ENCODE data around the gene TRIM68.

Gene TRIM68

DNA sequence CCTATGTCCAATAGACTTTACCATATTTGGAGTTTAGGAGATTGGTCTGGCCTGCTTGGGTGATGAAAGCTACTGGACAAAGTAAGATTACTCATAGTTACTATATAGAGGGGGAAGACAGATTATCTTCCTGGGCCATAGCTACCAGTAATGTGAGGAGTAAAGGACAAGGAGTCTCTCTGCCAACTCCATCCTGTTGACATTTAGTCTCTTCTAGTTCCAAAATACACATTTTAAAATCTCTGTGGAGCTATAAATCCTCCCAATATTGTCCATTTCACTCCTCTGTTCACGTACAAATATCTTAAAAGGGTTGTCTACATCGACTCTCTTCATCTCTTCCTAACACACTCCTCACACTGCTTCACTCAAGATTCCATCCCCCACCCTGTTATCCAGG is 28.1 kb upstream of the TRIM68 start:
- H3K36me3 ChIP-seq (replicated peaks) = no peaks in the 10 kb centered on the region
- no peak overlapping the region for H3K4me3 ChIP-seq
- H3K27me3 ChIP-seq (ENCODE audit: low read depth) = peaks cover 3% of the 10 kb centered on the region
- no peaks in the 10 kb centered on the region for H3K4me1 ChIP-seq
- H3K9me3 ChIP-seq = no peaks in the 10 kb centered on the region
- no peak for DNase-seq (ENCODE audit: low spot score in 2 of 2)
- in situ Hi-C loops (cut with MboI; ENCODE audit: low sequenced_read_pairs) = loop anchor here (10.0 to 25.0 kb wide), 4 partner anchors 189 to 1176 kb away; partner anchors contain the start of genes OR51F2, OR51M1 and OR52N2

DNA sequence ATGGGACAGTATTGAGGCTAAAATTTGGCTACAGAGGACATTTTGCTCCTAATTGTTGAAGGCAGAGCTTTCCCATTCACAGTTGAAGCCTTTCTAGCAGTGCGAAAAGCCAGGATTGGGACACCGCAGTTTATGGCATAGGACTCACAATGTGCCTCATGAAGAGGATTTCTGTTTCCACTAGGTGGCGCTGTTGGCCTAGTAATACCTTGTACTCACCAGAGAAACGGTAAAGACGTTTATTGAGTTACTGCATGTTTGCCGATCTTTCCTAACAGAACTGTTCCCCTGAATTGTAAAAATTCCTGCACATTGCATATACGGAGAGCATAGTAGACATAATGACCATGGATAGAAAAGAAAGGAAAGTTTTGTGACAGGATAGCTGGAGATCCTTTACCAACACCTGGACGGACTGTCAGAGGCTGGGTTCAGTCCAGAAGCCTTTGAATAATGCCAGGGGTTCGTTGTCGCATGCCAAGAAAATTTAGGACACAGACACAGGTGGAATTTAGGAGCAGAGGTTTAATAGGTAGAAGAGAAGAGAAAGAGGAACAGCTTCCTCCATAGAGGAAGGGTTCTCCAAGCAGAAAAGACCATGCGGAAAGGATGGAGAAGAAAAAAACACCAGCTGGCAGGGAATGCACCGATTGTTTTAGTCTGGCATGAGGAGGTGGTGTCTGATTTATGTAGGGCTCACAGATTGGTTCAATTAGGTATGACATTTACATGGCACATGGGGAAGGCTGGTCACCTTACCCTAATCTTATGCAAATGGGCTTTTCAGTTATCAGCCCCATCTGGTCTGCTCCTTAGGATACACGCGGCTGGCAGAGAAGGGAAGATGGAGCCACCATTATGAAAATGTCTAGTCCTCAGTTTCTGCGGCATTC is 18.4 kb upstream of the TRIM68 start:
- Histone ChIP-seq H3K36me3 (replicated peaks) (no peaks in the 10 kb centered on the region), H3K9me3 (peaks cover 3% of the 10 kb centered on the region; the same call in 1 of the 2 replicates), H3K4me1 (peaks cover 5% of the 10 kb centered on the region; the same call in 1 of the 2 replicates), H3K27me3 (ENCODE audit: low read depth) (no peaks in the 10 kb centered on the region), H3K4me3 (no peak overlapping the region)
- in situ Hi-C loops (cut with MboI; ENCODE audit: low sequenced_read_pairs) = loop anchor here (25.0 kb wide), 2 partner anchors 761 to 1186 kb away; partner anchors contain the start of genes OR51M1 and OR52N2
- DNase-seq (ENCODE audit: low spot score in 2 of 2) = peak; percentile 65 to 89

DNA sequence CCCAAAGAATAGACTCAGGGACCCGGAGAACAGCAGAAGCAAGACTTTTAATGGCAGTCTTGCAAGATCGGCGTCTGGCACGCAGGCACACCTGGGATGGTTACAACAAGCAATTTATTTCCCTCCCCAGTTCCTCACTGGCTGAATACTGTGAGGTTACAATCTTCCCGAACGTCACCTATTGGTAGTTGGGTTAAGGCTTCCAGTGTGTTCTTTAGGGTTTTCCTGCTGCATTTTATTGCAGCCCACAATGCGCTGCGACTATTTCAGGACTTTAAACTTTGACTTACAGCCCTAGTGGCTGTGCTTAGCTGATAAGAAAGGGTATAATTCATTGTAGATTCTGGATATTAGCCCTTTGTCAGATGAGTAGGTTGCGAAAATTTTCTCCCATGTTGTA is 11.5 kb upstream of the TRIM68 start:
- Histone ChIP-seq H3K4me3 (no peak overlapping the region), H3K36me3 (replicated peaks) (no peaks in the 10 kb centered on the region), H3K9me3 (no peaks in the 10 kb centered on the region), H3K4me1 (no peaks in the 10 kb centered on the region), H3K27me3 (ENCODE audit: low read depth) (no peaks in the 10 kb centered on the region)
- no peak for DNase-seq (ENCODE audit: low spot score in 2 of 2)
- in situ Hi-C loops (cut with MboI; ENCODE audit: low sequenced_read_pairs) = no loop called here

DNA sequence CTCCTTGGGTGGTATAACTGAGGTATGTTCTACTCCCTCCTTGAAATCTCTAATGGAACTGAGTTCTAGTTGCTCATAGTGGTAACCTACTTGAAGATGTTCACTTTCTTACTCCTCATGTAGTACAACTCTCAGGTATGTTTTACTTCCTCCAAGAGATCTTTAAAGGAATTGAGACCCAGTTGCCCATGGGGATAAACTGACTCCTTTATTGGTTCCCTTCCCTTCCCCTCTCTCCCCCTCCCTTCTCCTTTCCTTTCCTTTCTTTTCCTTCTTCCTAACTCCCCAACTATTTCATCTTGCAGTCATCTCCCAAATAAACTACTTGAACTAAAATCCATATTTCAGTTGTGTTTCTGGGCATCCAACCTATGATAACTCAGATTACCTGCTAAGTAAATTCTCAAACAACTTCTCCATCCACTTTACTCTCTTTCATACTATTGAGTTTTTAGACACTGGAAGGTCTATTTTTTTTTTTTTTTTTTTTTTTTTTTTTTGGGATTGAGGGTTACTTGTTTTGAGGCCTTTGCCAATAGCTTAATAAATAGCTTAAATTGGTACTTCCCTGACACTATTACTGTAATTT is 7.9 kb upstream of the TRIM68 start:
- in situ Hi-C loops (cut with MboI; ENCODE audit: low sequenced_read_pairs) = no loop called here
- Histone ChIP-seq H3K4me1 (no peaks in the 10 kb centered on the region), H3K4me3 (no peak overlapping the region), H3K9me3 (no peaks in the 10 kb centered on the region), H3K27me3 (ENCODE audit: low read depth) (no peaks in the 10 kb centered on the region; the same call in 1 of the 2 replicates), H3K36me3 (replicated peaks) (no peaks in the 10 kb centered on the region)
- DNase-seq (ENCODE audit: low spot score in 2 of 2) = no peak

DNA sequence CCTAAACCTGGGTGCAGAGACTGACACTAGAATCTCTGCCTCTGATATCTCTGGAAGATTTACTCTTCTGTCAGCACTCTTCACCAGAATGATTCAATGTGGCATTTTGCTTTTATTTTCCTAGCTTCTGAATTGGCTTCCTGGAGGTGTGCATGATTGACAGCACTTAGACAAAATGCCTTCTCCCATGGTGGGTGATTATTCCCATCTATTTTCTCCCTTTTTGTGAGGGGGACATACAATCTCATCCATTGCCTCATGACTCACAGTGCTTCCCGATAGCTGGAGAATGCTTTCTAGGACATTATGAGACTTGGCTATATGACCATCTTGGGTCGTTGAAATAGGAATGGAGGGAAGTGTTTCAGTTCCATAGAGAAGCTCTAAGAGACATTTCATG is 4.0 kb upstream of the TRIM68 start:
- H3K4me1 ChIP-seq = peaks cover 5% of the 10 kb centered on the region
- H3K9me3 ChIP-seq = 0 out of 2 replicates have a peak, but pooled peaks cover 3% of the 10 kb centered on the region
- no peak for DNase-seq (ENCODE audit: low spot score in 2 of 2)
- H3K36me3 ChIP-seq (replicated peaks) = no peaks in the 10 kb centered on the region
- in situ Hi-C loops (cut with MboI; ENCODE audit: low sequenced_read_pairs) = no loop called here
- H3K4me3 ChIP-seq = no peak overlapping the region
- no peaks in the 10 kb centered on the region; the same call in 1 of the 2 replicates for H3K27me3 ChIP-seq (ENCODE audit: low read depth)

DNA sequence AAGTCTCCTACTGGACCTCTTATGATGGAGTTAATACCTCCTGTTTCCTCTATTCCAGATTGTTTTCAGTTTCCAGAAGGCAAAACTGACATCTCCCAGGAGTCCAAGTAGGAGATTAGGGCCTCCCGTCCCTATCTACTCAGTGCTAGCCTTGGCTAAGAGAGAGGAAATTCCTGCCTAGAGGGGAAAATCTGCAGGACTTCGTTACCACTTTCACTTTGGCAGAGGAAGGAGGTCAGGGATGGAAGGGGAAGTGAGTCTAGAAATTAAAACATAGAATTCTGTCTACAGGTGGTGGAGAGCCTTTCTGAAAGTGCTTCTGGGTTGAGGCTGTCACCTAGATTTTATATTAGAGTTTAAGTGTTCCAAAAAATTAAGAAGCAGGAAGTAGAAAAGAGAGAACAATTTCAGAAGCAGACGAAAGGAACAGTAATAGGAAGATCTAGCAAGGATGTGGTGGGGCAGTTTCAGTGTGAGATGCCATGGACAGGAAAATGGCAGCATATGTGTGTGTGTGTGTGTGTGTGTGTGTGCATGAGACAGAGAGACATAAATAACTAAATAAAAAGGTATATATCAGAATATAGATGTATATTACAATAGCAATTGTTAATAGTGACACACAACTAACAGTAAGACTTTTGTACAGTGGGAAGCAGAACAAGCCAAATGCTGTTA is 2.4 kb upstream of the TRIM68 start:
- no peak for DNase-seq (ENCODE audit: low spot score in 2 of 2)
- Histone ChIP-seq H3K36me3 (replicated peaks) (no peaks in the 10 kb centered on the region), H3K4me3 (no peak overlapping the region), H3K4me1 (peaks cover 7% of the 10 kb centered on the region), H3K27me3 (ENCODE audit: low read depth) (no peaks in the 10 kb centered on the region; the same call in 1 of the 2 replicates), H3K9me3 (0 out of 2 replicates have a peak, but pooled peaks cover 3% of the 10 kb centered on the region)
- in situ Hi-C loops (cut with MboI; ENCODE audit: low sequenced_read_pairs) = no loop called here

DNA sequence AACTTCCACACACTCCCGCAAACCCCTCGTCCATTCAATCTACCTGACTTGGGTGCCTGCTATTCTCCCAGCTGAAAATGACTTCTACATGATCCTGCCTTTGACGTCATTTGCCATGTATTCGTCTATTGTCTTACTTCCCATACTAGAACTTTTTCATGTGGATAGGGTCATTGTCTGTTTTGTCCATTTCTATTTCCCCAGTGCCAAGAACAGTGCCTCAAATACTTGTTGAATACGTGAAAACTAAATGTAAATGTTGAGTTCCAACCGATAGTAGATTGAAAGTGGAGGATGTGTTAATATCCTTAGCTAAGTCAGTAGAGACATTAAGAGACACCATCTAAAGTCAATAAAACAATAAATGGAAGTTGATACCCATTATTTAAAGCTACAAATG is 935 bp downstream of the TRIM68 start:
- no peaks in the 10 kb centered on the region; the same call in 1 of the 2 replicates for H3K27me3 ChIP-seq (ENCODE audit: low read depth)
- in situ Hi-C loops (cut with MboI; ENCODE audit: low sequenced_read_pairs) = no loop called here
- H3K36me3 ChIP-seq (replicated peaks) = no peaks in the 10 kb centered on the region; the same call in 1 of the 2 replicates
- H3K4me1 ChIP-seq = peaks cover 7% of the 10 kb centered on the region
- H3K4me3 ChIP-seq = peak overlapping the region; percentile 59
- no peak for DNase-seq (ENCODE audit: low spot score in 2 of 2)
- H3K9me3 ChIP-seq = 0 out of 2 replicates have a peak, but pooled peaks cover 3% of the 10 kb centered on the region

DNA sequence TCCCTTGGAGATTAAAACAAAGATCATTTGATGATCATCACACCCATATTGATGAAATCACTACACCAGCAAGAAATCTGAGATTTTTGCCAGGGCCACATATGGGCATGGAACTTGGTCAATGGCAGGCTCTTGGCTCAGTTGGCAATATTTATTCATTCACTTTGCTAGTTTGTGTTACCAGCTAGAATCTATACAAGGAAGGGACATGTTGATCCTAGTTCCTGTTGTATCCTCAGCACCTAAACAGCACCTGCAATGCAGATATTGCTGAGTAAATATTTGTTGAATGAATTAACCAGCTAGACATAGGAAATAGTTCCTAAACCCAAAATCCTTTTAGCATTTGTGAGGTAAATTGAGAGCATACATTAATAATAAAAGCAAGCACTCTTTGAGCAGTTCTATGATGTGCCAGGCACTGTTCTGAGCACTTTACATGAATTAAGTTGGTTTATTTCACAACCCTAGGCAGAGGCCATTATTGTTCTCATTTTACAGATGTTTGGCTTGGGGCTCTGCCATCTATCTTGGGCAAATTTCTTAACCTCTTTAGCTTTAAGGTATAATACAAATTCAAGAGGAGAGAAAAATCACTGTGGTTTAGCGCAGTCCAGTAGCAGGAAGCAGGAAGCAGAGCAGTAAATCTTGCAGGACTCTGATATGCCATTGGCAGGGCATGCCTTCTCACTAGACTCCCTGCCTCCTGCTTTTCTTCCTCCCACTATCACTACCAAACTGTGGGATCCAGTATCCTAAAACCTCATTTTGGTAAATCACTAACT is 1.6 kb downstream of the TRIM68 start:
- Histone ChIP-seq H3K4me1 (peaks cover 7% of the 10 kb centered on the region), H3K9me3 (0 out of 2 replicates have a peak, but pooled peaks cover 3% of the 10 kb centered on the region), H3K27me3 (ENCODE audit: low read depth) (no peaks in the 10 kb centered on the region), H3K4me3 (no peak overlapping the region), H3K36me3 (replicated peaks) (no peaks in the 10 kb centered on the region; the same call in 1 of the 2 replicates)
- no peak for DNase-seq (ENCODE audit: low spot score in 2 of 2)
- in situ Hi-C loops (cut with MboI; ENCODE audit: low sequenced_read_pairs) = no loop called here

DNA sequence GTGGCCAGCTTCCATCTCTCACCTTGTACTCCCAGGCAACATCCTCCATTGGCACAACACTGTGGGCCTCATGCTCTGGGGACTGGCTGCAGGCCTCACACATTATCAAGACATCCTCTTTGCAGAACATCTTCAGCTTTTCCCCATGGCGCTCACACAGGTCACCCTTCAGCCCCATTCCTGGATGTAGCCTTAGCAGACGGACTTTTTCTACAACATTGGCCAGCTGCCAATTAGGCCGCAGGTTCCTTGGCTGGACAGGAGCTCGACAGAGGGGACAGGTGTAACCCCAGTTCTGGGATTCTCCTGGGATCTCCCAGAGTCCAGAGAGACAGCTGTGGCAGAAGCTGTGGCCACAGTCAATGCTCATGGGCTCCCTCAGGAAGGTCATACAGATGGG is 3.0 kb downstream of the TRIM68 start:
- Histone ChIP-seq H3K27me3 (ENCODE audit: low read depth) (no peaks in the 10 kb centered on the region), H3K36me3 (replicated peaks) (no peaks in the 10 kb centered on the region; the same call in 1 of the 2 replicates), H3K9me3 (0 out of 2 replicates have a peak, but pooled peaks cover 3% of the 10 kb centered on the region), H3K4me3 (no peak overlapping the region), H3K4me1 (peaks cover 7% of the 10 kb centered on the region)
- in situ Hi-C loops (cut with MboI; ENCODE audit: low sequenced_read_pairs) = no loop called here
- DNase-seq (ENCODE audit: low spot score in 2 of 2) = no peak

DNA sequence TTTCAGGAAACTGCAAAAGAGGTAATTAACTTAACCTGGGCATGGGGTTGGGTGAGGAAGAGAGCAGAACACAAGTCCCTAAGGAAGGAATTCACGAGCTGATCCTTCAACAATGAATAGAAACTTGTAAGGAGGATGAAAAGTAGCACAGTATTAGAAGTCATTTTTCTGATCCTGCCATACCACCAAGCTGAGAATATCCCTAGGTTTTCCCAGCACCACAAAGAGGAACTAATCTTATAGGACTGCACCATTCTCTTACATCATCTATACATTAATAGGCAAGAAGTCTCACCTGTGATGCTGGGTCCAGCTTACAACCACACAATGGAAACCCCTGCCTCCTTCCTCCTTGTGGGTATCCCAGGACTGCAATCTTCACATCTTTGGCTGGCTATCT is 14.3 kb downstream of the TRIM68 start, which contains the start of gene OR52I1:
Gene OR52I1 (plus strand): TSS at position 301 of the 400 bp plus-strand sequence. CDS start 0 bp downstream, at position 301.
- H3K36me3 ChIP-seq (replicated peaks) = 0 out of 2 replicates have a peak, but pooled peaks cover 3% of the 10 kb centered on the region
- no peak within 1 kb of the TSS for H3K4me3 ChIP-seq
- H3K9me3 ChIP-seq = no peaks in the 10 kb centered on the region
- in situ Hi-C loops (cut with MboI; ENCODE audit: low sequenced_read_pairs) = no loop called here
- DNase-seq (ENCODE audit: low spot score in 2 of 2) = no peak
- H3K4me1 ChIP-seq = no peaks in the 10 kb centered on the region
- H3K27me3 ChIP-seq (ENCODE audit: low read depth) = no peaks in the 10 kb centered on the region

DNA sequence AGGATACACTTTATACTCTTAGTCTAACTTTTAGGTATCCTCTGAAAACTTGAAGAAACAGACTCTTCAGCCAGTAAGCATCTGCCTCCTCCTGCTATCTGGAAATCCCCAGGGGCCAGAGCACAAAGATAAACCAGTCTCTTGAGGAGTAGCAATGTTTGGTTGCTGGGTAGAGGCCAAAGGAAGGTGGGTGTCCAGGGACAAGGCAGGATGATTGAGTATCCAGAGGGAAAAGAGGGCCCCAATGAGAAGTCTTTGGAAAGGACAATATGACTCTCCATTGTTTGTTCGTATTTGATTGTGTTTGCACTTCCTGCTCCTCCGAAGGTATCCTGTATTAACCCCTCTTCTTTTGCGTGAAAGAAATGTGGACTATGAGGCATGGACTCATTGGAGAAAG is 19.0 kb downstream of the TRIM68 start:
- in situ Hi-C loops (cut with MboI; ENCODE audit: low sequenced_read_pairs) = no loop called here
- no peak overlapping the region for H3K4me3 ChIP-seq
- H3K36me3 ChIP-seq (replicated peaks) = no peaks in the 10 kb centered on the region
- no peaks in the 10 kb centered on the region for H3K27me3 ChIP-seq (ENCODE audit: low read depth)
- no peak for DNase-seq (ENCODE audit: low spot score in 2 of 2)
- H3K4me1 ChIP-seq = no peaks in the 10 kb centered on the region
- H3K9me3 ChIP-seq = no peaks in the 10 kb centered on the region

DNA sequence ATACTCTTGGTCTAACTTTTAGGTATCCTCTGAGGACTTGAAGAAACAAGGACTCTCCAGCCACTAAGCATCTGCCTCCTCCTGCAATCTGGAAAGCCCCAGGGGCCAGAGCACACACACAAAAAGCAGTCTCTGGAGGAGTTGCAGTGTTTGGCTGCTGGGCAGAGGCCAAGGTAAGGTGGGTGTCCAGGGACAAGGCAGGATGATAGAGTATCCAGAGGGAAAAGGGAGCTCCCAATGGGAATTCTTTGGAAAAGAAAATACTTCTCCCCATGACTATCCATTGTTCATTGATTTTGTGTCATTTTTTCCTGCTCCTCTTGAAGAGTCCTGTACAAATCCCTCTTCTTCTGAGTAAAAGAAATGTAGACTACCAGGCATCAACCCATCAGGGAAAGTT is 26.6 kb downstream of the TRIM68 start, which contains the start of gene OR52I2:
Gene OR52I2 (plus strand): TSS at position 301 of the 400 bp plus-strand sequence.
- no peaks in the 10 kb centered on the region for H3K9me3 ChIP-seq
- no peaks in the 10 kb centered on the region for H3K4me1 ChIP-seq
- DNase-seq (ENCODE audit: low spot score in 2 of 2) = no peak
- no peak within 1 kb of the TSS for H3K4me3 ChIP-seq
- H3K27me3 ChIP-seq (ENCODE audit: low read depth) = no peaks in the 10 kb centered on the region
- no peaks in the 10 kb centered on the region for H3K36me3 ChIP-seq (replicated peaks)
- in situ Hi-C loops (cut with MboI; ENCODE audit: low sequenced_read_pairs) = no loop called here

DNA sequence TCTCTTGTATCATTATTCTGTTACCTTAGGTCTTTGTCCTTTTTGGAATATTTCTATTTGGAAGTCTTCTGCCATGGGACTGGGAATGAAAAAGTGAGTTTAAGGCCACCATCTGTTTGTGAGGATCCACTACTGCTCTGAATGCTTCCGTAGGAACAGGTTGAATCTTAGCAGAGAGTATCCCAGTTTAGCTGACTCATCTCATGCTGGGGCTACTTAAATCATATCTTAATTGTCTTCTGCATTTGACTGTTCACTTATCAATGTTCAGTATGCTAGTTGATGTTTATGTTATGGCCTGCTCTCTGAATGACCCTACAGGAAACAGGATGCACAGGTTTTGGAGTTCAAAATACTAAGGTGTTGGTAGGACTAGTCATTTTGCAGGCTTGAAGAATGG is 27.9 kb downstream of the TRIM68 start:
- Histone ChIP-seq H3K27me3 (ENCODE audit: low read depth) (no peaks in the 10 kb centered on the region), H3K36me3 (replicated peaks) (no peaks in the 10 kb centered on the region)
- in situ Hi-C loops (cut with MboI; ENCODE audit: low sequenced_read_pairs) = no loop called here

More for the DNA sequence above, 27.9 kb downstream of the TRIM68 start:
- Histone ChIP-seq H3K9me3 (no peaks in the 10 kb centered on the region), H3K4me3 (no peak overlapping the region), H3K4me1 (no peaks in the 10 kb centered on the region)
- no peak for DNase-seq (ENCODE audit: low spot score in 2 of 2)

Data from HAP-1 (cell line).